ENCODE results near the gene CCDC68.

Gene CCDC68

GRCh38 chr18:54942569-54942968, 16.7 kb downstream of the CCDC68 start:
- no peak for DNase-seq (ENCODE audit: low read depth)
- no peak for TF ChIP-seq CTCF (IDR thresholded peaks at IDR 0.05; ENCODE audit: insufficient read depth, low read depth, low read length, missing control alignments)
- no peak overlapping the region for H3K4me3 ChIP-seq (ENCODE audit: low read depth, low read length)

- TF ChIP-seq CTCF (IDR thresholded peaks at IDR 0.05; ENCODE audit: insufficient read depth, low read depth, low read length, missing control alignments), result no peak
- DNase-seq (ENCODE audit: low read depth), result no peak
- no peak overlapping the region for H3K4me3 ChIP-seq (ENCODE audit: low read depth, low read length)
These were observed 17.1 kb downstream of the CCDC68 start for GRCh38 chr18:54942144-54942543.

- DNase-seq (ENCODE audit: low read depth), result peak; percentile 7
- no peak overlapping the region for H3K4me3 ChIP-seq (ENCODE audit: low read depth, low read length)
- no peak for TF ChIP-seq CTCF (IDR thresholded peaks at IDR 0.05; ENCODE audit: insufficient read depth, low read depth, low read length, missing control alignments)
These were observed 19.8 kb downstream of the CCDC68 start for GRCh38 chr18:54939361-54939917.

GRCh38 chr18:54938506-54938905, 20.8 kb downstream of the CCDC68 start:
- no peak for DNase-seq (ENCODE audit: low read depth)
- no peak overlapping the region for H3K4me3 ChIP-seq (ENCODE audit: low read depth, low read length)
- TF ChIP-seq CTCF (IDR thresholded peaks at IDR 0.05; ENCODE audit: insufficient read depth, low read depth, low read length, missing control alignments), result no peak

- no peak for DNase-seq (ENCODE audit: low read depth)
- TF ChIP-seq CTCF (IDR thresholded peaks at IDR 0.05; ENCODE audit: insufficient read depth, low read depth, low read length, missing control alignments), result no peak
- no peak overlapping the region for H3K4me3 ChIP-seq (ENCODE audit: low read depth, low read length)
These were observed 26.8 kb downstream of the CCDC68 start for GRCh38 chr18:54932472-54932871.

GRCh38 chr18:54931152-54931551, 28.1 kb downstream of the CCDC68 start:
- H3K4me3 ChIP-seq (ENCODE audit: low read depth, low read length), result no peak overlapping the region
- no peak for TF ChIP-seq CTCF (IDR thresholded peaks at IDR 0.05; ENCODE audit: insufficient read depth, low read depth, low read length, missing control alignments)
- DNase-seq (ENCODE audit: low read depth), result no peak

- no peak for TF ChIP-seq CTCF (IDR thresholded peaks at IDR 0.05; ENCODE audit: insufficient read depth, low read depth, low read length, missing control alignments)
- H3K4me3 ChIP-seq (ENCODE audit: low read depth, low read length), result no peak overlapping the region
- DNase-seq (ENCODE audit: low read depth), result no peak
These were observed 31.0 kb downstream of the CCDC68 start for GRCh38 chr18:54928236-54928635.

Measured in GM12865 (cell line).